Mesenchymal stem cell (in vitro differentiated cells and primary cell): Measurements from ENCODE around the gene PNLIP.

Source experiments
- DNase-seq: peaks from one replicate; pipeline ENCODE4 v3.0.0-alpha.2; 2013
- H2AFZ ChIP-seq: one replicate; pipeline ENCODE4 v1.6.1; 2013; ENCODE audit warnings: low read depth, mild to moderate bottlenecking, control low read depth, inconsistent platforms, low read length, moderate library complexity
- H2AK5ac ChIP-seq: 2 replicates; pipeline ENCODE4 v1.6.1; 2013; ENCODE audit warnings: low read length, moderate library complexity, mild to moderate bottlenecking, inconsistent platforms; ENCODE audit not compliant: severe bottlenecking
- H2BK120ac ChIP-seq: one replicate; pipeline ENCODE4 v1.6.1; 2013; ENCODE audit warnings: low read depth, mild to moderate bottlenecking, inconsistent platforms, low read length, moderate library complexity
- H2BK12ac ChIP-seq, 2 experiments: one replicate each; pipeline ENCODE4 v1.6.1; 2013; ENCODE audit warnings: inconsistent platforms in 2 of 2, low read length in 2 of 2, mild to moderate bottlenecking in 2 of 2, moderate library complexity in 2 of 2, control low read depth in 1 of 2
- H2BK15ac ChIP-seq: one replicate; pipeline ENCODE4 v1.6.1; 2013; ENCODE audit warnings: mild to moderate bottlenecking, low read depth, inconsistent platforms; ENCODE audit not compliant: poor library complexity, severe bottlenecking
- H2BK5ac ChIP-seq: 2 replicates; pipeline ENCODE4 v1.6.1; 2013; ENCODE audit warnings: low read depth, mild to moderate bottlenecking, low read length, control low read depth, inconsistent platforms; ENCODE audit not compliant: poor library complexity, severe bottlenecking
- H3K14ac ChIP-seq, 2 experiments: one replicate each; pipeline ENCODE4 v1.6.1; 2013; ENCODE audit warnings: inconsistent platforms in 2 of 2, low read length in 2 of 2, control low read depth in 1 of 2, mild to moderate bottlenecking in 1 of 2, moderate library complexity in 1 of 2
- H3K18ac ChIP-seq, 2 experiments: one replicate each; pipeline ENCODE4 v1.6.1; 2013; ENCODE audit warnings: inconsistent platforms in 2 of 2, low read length in 2 of 2, control low read depth in 1 of 2, low read depth in 1 of 2, mild to moderate bottlenecking in 1 of 2
- H3K23ac ChIP-seq, 2 experiments: one replicate each; pipeline ENCODE4 v1.6.1; 2013; ENCODE audit warnings: inconsistent platforms in 2 of 2, low read length in 2 of 2, mild to moderate bottlenecking in 2 of 2, moderate library complexity in 2 of 2, control low read depth in 1 of 2
- H3K27ac ChIP-seq: 2 replicates; pipeline ENCODE4 v1.5.1; 2013; ENCODE audit warnings: mild to moderate bottlenecking, moderate library complexity, low read length, control low read depth, inconsistent platforms; ENCODE audit not compliant: poor library complexity, severe bottlenecking
- H3K27me3 ChIP-seq, 2 experiments: 2 replicates each; pipeline versions ENCODE4 v1.6.1 to v1.7.0; 2013; ENCODE audit warnings: low read length in 2 of 2, mild to moderate bottlenecking in 2 of 2, moderate library complexity in 2 of 2, control low read depth in 1 of 2, inconsistent platforms in 1 of 2; ENCODE audit not compliant: control insufficient read depth in 1 of 2, insufficient read depth in 1 of 2
- H3K36me3 ChIP-seq, 2 experiments: 2 replicates each; pipeline versions ENCODE4 v1.6.1 to v1.7.0; 2013; ENCODE audit warnings: low read length in 2 of 2, control low read depth in 1 of 2, inconsistent platforms in 1 of 2, low read depth in 1 of 2, mild to moderate bottlenecking in 1 of 2; ENCODE audit not compliant: insufficient read depth in 2 of 2, control insufficient read depth in 1 of 2
- H3K4ac ChIP-seq, 2 experiments: one replicate each; pipeline ENCODE4 v1.6.1; 2013; ENCODE audit warnings: inconsistent platforms in 2 of 2, low read length in 2 of 2, mild to moderate bottlenecking in 2 of 2, moderate library complexity in 2 of 2, control low read depth in 1 of 2, low read depth in 1 of 2
- H3K4me1 ChIP-seq: 2 replicates; pipeline ENCODE4 v1.6.1; 2013; ENCODE audit warnings: low read depth, low read length, control low read depth; ENCODE audit not compliant: control insufficient read depth, insufficient read depth
- H3K4me2 ChIP-seq: 2 replicates; pipeline ENCODE4 v1.6.1; 2013; ENCODE audit warnings: low read length, mild to moderate bottlenecking, inconsistent platforms; ENCODE audit not compliant: poor library complexity, severe bottlenecking
- H3K4me3 ChIP-seq, 2 experiments: 2 replicates each; pipeline versions ENCODE4 v1.5.1 to v1.7.0; 2013; ENCODE audit warnings: low read length in 2 of 2, mild to moderate bottlenecking in 2 of 2, control low read depth in 1 of 2, low read depth in 1 of 2; ENCODE audit not compliant: insufficient read depth in 1 of 2
- H3K79me1 ChIP-seq: replicated peaks from 2 replicates; pipeline ENCODE4 v1.6.1; 2013; ENCODE audit warnings: mild to moderate bottlenecking, control low read depth, low read length, inconsistent platforms; ENCODE audit not compliant: poor library complexity, severe bottlenecking
- H3K9ac ChIP-seq: 2 replicates; pipeline ENCODE4 v1.7.0; 2013; ENCODE audit warnings: mild to moderate bottlenecking, low read length, moderate library complexity
- H3K9me3 ChIP-seq: 2 replicates; pipeline ENCODE4 v1.7.0; 2013; ENCODE audit warnings: mild to moderate bottlenecking, low read length; ENCODE audit not compliant: control insufficient read depth
- H4K8ac ChIP-seq: one replicate; pipeline ENCODE4 v1.6.1; 2013; ENCODE audit warnings: inconsistent platforms, mild to moderate bottlenecking, low read length, moderate library complexity
- H4K91ac ChIP-seq: one replicate; pipeline ENCODE4 v1.6.1; 2013; ENCODE audit warnings: mild to moderate bottlenecking, low read length, inconsistent platforms
- WGBS: methylation state at CpG from one replicate; pipeline ENCODE4 v1.1.7; 2013; ENCODE audit warnings: mixed read lengths; 5-methylcytosine and 5-hydroxymethylcytosine counted together

The PNLIP gene

DNA sequence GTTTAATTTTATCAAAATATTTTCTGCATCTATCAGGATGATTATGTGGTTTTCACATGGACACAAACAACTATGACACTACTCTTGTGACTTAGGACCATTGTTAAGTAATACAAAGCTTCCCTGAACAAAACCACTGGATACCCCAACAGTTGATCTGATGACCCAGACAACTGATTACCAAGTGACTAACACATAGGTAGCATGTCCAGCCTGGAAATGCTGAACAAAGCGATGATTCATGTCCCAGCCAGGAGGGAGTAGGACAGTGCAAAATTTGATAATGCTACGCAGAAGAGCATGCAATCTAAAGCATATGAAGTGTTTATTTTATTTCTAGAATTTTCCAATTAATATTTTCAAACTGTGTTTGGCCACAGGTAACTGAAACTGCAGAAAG, 8.9 kb upstream of the PNLIP start:
- Histone ChIP-seq H3K4me1 (no peaks in the 10 kb centered on the region), H3K27me3 (no peaks in the 10 kb centered on the region), H3K79me1 (no peaks in the 10 kb centered on the region), H2BK5ac (no peak overlapping the region), H3K4ac (no peak overlapping the region), H2BK12ac (no peak overlapping the region), H3K23ac (no peak overlapping the region), H3K27ac (no peak overlapping the region), H3K14ac (no peak overlapping the region), H3K18ac (no peak overlapping the region), H3K4me3 (no peak overlapping the region), H2BK15ac (no peak overlapping the region), H2AK5ac (no peak overlapping the region), H3K9me3 (peaks cover 4% of the 10 kb centered on the region), H3K36me3 (no peaks in the 10 kb centered on the region), H4K91ac (no peak overlapping the region), H3K4me2 (no peak overlapping the region), H2BK120ac (no peak overlapping the region), H2AFZ (no peak overlapping the region), H3K9ac (no peak overlapping the region), H4K8ac (no peak overlapping the region)
- DNase-seq = no peak
- WGBS = 83% methylated on average over 1 of the region's 2 CpGs

DNA sequence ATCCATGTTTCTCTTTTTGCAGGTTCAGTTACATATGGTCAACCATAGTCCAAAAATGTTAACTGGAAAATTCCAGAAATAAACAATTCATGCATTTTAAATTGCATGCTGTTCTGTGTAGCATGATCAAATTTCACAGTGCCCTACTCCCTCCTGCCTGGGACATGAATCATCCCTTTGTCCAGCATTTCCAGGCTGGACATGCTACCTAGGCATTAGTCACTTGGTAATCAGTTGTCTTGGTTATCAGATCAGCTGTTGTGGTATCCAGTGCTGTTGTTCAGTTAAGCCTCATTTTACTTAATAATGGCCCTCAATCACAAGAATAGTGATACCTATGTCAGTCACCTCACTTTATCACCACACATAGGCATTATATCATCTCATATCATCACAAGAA, 7.3 kb upstream of the PNLIP start:
- no peak overlapping the region for H3K4ac ChIP-seq
- no peak overlapping the region for H3K4me2 ChIP-seq
- H3K9me3 ChIP-seq = peaks cover 4% of the 10 kb centered on the region
- H4K8ac ChIP-seq = no peak overlapping the region
- H2AK5ac ChIP-seq = no peak overlapping the region
- H3K4me1 ChIP-seq = no peaks in the 10 kb centered on the region
- H2BK12ac ChIP-seq = no peak overlapping the region
- H2BK5ac ChIP-seq = no peak overlapping the region
- H3K36me3 ChIP-seq = no peaks in the 10 kb centered on the region
- no peak overlapping the region for H3K18ac ChIP-seq
- no peak overlapping the region for H2BK120ac ChIP-seq
- no peak overlapping the region for H3K27ac ChIP-seq
- no peak overlapping the region for H2AFZ ChIP-seq
- no peak overlapping the region for H3K14ac ChIP-seq
- no peak overlapping the region for H2BK15ac ChIP-seq
- H4K91ac ChIP-seq = no peak overlapping the region
- H3K79me1 ChIP-seq = no peaks in the 10 kb centered on the region
- H3K27me3 ChIP-seq = no peaks in the 10 kb centered on the region
- no peak overlapping the region for H3K9ac ChIP-seq
- no peak overlapping the region for H3K4me3 ChIP-seq
- H3K23ac ChIP-seq = no peak overlapping the region
- DNase-seq = no peak

DNA sequence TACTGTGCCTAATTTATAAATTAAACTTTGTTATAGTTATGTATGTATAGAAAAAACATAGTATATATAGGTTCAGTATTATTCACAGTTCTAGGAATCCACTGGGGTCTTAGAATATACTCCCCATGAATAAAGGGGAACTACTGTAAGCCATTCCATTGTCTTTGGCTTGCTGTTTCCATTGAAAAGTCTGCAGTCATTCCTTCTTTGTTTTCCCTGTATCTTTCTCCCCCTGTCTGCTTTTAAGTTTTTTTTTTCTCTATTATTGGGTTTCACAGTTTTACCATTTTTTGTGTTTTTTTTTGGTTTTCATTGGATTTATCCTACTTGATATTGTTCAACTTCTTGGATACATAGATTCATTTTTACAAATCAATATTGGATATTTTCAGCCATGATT, 6.7 kb upstream of the PNLIP start:
- Histone ChIP-seq H4K8ac (no peak overlapping the region), H3K4me3 (no peak overlapping the region), H3K4ac (no peak overlapping the region), H2AK5ac (no peak overlapping the region), H2BK12ac (no peak overlapping the region), H3K9ac (no peak overlapping the region), H2AFZ (no peak overlapping the region), H3K36me3 (no peaks in the 10 kb centered on the region), H3K27ac (no peak overlapping the region), H3K9me3 (peaks cover 4% of the 10 kb centered on the region), H3K14ac (no peak overlapping the region), H3K23ac (no peak overlapping the region), H2BK120ac (no peak overlapping the region), H4K91ac (no peak overlapping the region), H3K4me1 (no peaks in the 10 kb centered on the region), H3K79me1 (no peaks in the 10 kb centered on the region), H2BK5ac (no peak overlapping the region), H3K27me3 (no peaks in the 10 kb centered on the region), H3K18ac (no peak overlapping the region), H2BK15ac (no peak overlapping the region), H3K4me2 (no peak overlapping the region)
- no peak for DNase-seq

GRCh38 chr10:116540814-116541213, 4.9 kb upstream of the PNLIP start:
- H2BK15ac ChIP-seq = no peak overlapping the region
- no peak overlapping the region for H3K23ac ChIP-seq
- no peak for DNase-seq
- no peak overlapping the region for H3K9ac ChIP-seq
- H2AK5ac ChIP-seq = no peak overlapping the region
- no peak overlapping the region for H3K14ac ChIP-seq
- H2BK5ac ChIP-seq = no peak overlapping the region
- no peak overlapping the region for H3K4me2 ChIP-seq
- H3K4me3 ChIP-seq = no peak overlapping the region
- H3K4me1 ChIP-seq = no peaks in the 10 kb centered on the region
- H2BK12ac ChIP-seq = no peak overlapping the region
- no peak overlapping the region for H2BK120ac ChIP-seq
- no peak overlapping the region for H4K91ac ChIP-seq
- H3K4ac ChIP-seq = no peak overlapping the region
- no peaks in the 10 kb centered on the region for H3K36me3 ChIP-seq
- H3K18ac ChIP-seq = no peak overlapping the region
- no peak overlapping the region for H4K8ac ChIP-seq
- no peaks in the 10 kb centered on the region for H3K79me1 ChIP-seq
- H3K27me3 ChIP-seq = no peaks in the 10 kb centered on the region
- 100% methylated on average over 1 of the region's 2 CpGs for WGBS
- H3K9me3 ChIP-seq = peaks cover 4% of the 10 kb centered on the region
- no peak overlapping the region for H3K27ac ChIP-seq
- no peak overlapping the region for H2AFZ ChIP-seq
